Stimulated activated CD8-positive, alpha-beta memory T cell treated with anti-CD3 and anti-CD28 coated beads, Interleukin-4, amount 100 ng/mL, for 24 hours (primary cell): ENCODE data around the gene VIL1.

ENCODE experiments used
- DNase-seq: peaks from one replicate; pipeline ENCODE4 v3.0.0-alpha.2; 2020; ENCODE audit warnings: low read depth

The VIL1 gene

DNA sequence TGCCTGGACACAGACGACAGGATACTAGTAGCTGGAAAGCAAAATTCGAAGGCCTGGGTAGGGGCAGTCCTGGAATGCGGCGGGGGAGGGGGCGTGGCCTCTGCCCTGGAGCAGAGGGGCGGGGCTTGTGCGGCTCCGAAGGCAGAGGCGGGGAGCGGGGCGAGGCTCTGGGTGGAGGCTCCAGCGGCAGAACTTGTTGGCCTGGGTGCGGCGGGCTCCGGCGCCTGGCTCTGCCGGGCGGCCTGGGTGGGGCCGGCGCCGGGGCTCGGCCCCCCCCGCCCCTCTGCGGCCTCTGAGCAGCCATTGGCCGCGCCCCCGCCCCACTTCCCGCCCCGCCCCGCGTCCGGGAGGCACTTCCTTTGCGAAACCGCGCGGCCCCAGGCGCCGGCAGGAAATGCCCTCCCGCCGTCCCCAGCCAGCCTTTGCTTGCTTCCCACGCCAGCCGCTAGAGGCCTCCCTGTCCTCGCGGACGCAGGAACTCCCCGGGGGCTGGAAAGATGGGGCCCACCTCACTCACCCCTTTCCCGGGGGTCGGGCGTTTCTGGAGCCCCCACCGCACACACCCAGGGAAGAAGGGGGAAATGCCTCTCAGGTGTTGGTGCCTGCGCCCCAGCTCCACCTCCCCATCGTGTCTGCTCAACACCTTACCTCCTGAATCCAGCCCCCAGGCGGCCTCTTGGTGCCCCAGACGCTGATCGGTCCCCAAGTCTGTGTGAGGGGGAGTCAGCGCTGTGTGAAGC is 12.5 kb upstream of the VIL1 start:
- peak; percentile 93 for DNase-seq

DNA sequence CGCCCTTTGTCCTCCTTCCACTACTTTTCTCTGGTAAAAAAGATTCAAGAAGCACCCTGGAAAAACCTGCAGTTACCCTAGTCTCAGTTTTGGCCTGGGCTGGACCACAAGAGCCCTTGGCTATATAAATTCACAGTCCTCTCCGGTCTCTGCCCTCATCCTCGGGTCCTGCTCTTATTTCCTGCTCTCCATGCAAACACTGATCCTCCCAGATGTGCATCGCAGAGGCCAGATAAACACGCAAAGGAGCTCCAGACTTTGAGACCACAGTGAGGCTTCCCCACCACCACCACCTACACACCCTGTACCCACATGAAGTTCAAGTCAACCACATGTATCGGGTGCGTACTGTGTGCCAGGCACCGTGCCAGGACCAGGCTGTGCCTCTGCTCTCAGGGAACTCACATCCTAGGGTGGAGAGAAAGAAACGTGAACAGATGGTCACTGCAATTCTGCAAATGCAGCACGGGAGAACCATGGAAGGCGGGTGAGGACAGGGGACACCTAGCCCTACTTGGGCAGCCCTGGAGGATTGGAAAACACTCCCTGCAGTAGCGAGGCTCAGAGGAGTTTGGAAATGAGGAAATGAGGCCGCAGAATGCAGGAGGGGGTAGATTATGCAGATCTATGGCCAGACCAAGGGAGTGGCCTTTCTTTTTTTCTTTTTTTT is 11.8 kb upstream of the VIL1 start:
- DNase-seq = no peak

DNA sequence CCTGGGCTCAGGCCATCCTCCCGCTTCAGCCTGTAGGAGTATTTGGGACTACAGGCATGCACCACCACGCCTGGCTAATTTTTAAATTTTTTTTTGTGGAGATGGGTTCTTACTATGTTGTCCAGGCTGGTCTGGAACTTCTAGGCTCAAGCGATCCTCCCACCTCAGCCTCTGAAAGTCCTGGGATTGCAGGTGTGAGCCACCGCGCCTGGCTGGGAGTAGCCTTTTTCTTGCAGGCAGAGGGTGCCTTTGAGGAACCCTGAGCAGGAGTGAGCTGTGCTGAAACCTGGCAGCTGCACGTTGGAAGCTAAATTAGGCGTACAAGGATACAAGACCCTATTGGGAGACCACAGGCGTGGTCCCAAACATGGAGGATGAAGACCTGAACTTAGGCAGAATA is 11.2 kb upstream of the VIL1 start:
- no peak for DNase-seq

DNA sequence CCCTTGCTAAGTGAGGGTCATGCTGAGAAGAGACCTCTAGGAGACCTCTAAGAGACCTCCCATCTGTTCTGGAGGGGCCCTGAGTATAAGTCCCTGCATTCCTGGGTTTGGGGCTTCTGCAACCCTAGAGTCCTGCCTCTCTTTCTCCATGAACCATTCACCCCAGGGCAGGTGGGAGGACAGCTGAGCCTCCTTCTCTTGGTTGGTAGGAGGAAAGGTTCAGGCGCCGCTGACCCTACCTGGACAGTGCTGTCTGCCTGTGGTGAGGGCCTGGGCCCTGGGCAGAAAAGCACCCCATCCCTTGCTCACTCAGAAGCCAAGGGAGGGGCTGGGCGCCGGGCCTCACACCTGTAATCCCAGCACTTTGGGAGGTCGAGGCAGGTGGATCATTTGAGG is 604 bp upstream of the VIL1 start:
- no peak for DNase-seq

DNA sequence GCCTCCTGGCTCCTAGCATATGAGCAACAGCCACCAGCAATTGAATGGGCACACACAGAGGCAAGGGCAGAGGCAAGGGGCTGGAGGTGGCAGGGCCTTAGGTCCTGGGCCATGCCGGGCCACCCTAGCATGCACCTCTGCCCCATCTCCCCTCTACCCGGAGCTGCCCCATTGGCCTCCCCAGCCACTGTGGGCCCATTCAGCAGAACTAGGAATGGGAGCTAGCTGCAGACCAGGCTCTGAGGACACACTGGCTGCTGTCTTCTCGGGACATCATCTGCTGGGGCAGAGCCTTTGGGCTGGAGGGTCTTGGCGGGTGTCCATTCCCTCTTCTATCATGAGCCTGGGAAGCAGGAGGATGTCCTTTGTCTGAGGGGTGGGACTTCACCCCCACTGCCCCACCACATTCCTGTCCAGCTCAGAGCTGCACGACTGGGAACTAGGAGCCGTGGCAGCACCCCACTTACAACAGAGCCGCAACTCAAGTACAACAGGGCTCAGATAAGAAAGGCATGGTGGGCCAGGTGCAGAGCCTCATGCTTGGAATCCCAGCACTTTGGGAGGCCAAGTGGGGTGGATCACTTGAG is 800 bp downstream of the VIL1 start:
- DNase-seq = no peak

DNA sequence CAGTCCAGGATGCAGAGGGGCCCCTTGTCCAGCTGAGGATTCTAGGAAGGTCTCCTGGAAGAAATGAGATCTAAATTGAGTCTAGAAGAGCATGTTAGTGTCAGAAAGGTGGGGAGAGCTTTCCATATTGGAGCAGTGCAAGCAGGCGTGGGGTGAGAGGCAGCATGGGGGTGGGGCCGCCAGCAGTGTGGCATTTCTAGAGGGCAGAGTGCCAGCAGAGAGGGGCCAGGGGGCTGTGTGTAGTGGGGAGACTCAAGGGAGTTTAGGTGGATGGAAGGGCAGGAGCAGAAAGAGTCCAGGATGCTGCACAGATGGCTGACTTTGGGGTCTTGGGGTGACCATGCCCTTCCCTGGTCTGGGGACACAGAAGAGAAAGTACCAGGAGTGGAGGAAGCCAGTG is 2.1 kb downstream of the VIL1 start:
- no peak for DNase-seq

DNA sequence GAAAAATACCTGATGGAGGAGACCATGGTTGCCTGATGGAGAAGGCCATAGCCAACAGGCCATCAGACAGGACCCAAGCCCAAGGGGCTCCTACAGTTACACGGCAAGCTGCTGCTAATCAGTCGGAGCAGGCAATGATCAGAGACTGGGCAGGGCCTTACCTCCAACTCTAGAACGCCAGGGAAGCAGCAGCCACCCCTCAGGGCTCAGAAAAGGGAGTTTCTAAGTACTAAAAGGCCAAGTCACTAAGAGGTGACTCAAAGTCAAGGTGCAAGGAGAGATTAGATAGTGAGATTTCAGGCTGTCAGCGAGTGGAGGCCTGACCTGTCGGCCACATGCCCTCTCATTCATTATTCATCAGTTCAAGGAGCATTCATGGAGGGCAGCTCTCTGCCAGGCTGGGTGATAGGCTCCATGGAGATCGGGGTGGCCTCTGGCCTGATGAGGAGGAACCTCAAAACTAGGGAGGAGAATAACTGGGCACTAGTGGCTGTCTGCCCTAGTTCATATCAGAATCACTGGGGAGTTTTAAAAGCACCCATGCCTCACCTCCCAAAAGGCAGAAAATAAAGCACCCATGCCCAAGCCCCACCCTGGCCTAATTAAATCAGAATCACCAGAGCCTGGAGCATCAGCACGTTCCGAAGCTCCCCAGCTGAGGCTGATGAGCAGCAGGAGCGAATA is 3.6 kb downstream of the VIL1 start:
- no peak for DNase-seq

DNA sequence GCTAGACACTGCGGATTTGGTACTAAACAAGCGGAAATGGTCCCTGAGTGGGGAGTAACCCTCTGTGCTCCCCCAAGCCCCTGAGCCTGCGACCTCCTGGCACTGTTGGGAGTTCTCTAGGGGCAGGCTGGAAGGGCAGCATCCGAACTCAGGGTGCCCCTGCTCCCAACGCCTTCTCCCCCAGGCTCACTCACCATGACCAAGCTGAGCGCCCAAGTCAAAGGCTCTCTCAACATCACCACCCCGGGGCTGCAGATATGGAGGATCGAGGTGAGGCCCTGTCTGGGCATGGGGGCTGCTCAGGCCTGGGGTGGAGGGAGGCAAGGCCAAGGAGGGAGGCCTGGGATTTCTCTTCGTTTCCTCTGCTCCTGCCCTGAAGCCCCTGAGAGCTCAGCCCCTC is 4.7 kb downstream of the VIL1 start:
- DNase-seq = no peak

DNA sequence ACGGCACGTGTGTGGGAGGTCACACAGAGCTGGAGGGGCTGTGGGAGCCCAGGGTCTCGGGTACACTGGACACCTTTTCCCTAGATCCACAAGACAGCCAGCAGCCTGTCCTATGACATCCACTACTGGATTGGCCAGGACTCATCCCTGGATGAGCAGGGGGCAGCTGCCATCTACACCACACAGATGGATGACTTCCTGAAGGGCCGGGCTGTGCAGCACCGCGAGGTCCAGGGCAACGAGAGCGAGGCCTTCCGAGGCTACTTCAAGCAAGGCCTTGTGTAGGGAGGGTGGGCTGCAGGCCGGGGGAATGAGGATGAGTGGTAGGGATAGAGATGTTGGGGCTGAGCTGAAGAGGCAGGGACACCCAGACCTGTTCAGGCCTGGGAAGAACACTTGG is 6.6 kb downstream of the VIL1 start:
- no peak for DNase-seq

DNA sequence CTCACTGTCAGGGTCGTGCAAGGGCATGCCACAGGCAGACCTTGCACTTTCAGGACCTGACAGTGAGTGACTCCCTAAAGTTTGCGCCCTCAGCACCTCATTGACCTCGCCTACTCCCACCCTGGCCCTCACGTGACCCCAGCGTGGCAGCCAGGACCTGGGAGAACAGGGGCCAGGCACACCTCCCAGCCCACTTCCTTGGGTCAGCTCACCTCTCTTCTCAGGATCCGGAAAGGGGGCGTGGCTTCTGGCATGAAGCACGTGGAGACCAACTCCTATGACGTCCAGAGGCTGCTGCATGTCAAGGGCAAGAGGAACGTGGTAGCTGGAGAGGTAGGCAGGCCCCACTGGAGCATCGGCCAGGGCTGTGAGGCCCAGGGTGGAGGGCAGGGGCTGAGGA is 8.8 kb downstream of the VIL1 start:
- no peak for DNase-seq

DNA sequence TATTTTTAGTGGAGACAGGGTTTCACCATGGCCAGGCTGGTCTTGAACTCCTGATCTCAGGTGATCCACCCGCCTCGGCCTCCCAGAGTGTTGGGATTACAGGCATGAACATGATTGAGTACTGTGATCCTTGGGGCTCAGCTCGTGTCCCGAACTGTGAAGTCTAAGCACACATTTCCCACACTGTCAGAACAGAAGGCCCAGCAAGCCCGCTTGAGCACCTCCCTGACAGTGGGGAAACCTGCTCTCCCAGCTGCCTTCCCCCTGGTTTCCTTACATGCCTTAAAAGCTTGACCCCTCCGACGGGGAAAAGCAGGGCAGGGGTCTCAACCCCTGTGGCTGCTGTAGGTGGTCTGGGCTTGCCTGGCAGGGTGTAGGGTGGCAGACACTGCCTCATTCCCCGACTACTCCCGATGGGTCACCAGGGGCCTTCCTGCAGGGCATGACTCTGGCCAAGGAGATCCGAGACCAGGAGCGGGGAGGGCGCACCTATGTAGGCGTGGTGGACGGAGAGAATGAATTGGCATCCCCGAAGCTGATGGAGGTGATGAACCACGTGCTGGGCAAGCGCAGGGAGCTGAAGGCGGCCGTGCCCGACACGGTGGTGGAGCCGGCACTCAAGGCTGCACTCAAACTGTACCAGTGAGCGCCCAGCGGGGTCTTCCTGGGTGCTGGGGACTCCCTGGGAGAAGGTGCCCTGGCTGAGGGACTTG is 10.1 kb downstream of the VIL1 start:
- no peak for DNase-seq

DNA sequence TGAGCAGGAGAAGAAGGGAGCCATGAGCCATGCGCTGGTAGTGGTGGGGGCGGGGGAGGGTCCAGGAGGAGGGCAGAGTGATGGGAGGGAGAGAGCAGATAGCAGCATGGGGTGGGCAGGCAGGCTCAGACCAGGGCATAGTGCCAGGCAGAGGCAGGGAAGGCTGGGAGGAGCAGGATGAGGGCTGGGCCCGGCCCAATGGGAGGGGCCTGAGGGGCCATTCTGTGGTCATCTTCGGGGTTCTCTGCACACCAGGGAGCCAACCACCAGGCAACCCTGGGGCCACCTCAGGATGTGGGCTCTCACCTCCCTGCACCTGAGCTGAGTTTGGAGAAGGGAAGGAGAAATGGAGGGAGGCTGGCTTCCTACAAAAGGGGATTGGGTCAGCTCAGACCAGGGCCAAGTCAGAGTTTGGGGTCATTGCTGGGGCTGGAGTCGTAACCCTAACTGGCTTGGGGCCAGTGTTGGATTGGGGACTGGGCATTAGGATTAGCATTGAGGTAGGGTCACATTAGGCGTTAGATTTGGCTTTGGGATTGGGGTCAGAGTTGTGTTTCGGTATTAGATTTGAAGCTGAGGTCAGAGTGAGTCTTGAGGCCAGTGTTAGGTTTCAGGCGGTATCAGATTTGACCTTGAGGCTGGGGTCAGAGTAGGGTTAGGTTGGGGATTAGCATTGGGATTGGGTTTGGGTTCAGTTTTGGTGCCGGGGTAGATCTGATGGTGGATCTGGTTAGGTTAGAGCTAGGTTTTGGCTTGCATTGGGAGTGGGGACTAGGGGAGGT is 11.2 kb downstream of the VIL1 start:
- DNase-seq = no peak

DNA sequence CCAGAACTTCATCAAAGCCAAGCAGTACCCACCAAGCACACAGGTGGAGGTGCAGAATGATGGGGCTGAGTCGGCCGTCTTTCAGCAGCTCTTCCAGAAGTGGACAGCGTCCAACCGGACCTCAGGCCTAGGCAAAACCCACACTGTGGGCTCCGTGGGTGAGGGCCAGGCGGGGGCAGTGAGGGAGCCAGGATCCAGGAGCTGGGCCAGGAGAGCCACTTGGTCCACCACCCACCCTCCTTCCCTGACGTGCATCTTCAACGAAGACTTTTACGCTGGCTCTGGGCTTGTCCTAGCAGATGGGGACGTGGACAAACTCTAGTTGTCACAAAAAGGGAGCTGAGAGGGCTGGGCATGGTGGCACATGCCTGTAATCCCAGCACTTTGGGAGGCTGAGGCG is 11.8 kb downstream of the VIL1 start:
- DNase-seq = no peak

DNA sequence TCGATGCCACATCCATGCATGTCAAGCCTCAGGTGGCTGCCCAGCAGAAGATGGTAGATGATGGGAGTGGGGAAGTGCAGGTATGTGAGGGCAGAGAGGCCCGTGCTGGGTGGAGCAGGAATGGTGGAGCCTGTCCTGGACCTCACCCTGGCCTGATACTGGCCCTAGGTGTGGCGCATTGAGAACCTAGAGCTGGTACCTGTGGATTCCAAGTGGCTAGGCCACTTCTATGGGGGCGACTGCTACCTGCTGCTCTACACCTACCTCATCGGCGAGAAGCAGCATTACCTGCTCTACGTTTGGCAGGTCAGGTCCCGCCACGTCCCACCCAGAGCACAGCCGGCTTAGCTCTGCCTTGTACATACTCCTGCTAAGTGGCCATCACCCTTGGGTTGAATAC is 13.0 kb downstream of the VIL1 start:
- no peak for DNase-seq

DNA sequence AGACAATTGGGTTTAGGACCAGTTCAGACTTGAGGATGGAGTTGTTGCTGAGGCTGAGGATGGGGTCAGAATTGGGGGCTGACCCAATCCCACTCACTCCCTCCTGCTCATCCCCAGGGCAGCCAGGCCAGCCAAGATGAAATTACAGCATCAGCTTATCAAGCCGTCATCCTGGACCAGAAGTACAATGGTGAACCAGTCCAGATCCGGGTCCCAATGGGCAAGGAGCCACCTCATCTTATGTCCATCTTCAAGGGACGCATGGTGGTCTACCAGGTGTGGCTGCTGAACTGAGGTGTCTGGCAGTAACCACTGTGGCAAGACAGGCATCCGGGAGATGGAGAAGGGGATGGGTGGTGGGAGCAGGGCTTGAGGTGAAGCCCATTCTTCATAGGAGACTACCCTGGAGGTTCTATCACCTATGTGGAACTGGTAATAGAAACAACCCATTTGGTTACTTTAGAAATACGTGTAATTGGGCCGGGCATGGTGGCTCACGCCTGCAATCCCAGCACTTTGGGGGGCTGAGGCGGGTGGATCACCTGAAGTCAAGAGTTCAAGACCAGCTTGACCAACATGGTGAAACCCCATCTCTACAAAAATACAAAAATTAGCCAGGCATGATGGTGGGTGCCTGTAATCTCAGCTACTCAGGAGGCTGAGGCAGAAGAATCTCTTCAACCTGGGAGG is 13.9 kb downstream of the VIL1 start:
- no peak for DNase-seq

DNA sequence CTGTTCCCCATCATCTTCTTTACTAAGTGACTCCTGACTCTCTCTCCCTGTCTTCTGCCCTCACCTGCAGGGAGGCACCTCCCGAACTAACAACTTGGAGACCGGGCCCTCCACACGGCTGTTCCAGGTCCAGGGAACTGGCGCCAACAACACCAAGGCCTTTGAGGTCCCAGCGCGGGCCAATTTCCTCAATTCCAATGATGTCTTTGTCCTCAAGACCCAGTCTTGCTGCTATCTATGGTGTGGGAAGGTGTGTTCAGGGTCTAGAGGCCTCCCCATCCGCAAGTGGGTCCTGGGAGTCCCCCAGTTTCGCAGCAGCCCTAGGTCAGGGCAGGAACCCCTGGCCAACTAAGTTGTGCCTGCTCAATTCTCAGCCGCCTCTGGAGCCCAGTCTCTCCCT is 15.5 kb downstream of the VIL1 start:
- no peak for DNase-seq

DNA sequence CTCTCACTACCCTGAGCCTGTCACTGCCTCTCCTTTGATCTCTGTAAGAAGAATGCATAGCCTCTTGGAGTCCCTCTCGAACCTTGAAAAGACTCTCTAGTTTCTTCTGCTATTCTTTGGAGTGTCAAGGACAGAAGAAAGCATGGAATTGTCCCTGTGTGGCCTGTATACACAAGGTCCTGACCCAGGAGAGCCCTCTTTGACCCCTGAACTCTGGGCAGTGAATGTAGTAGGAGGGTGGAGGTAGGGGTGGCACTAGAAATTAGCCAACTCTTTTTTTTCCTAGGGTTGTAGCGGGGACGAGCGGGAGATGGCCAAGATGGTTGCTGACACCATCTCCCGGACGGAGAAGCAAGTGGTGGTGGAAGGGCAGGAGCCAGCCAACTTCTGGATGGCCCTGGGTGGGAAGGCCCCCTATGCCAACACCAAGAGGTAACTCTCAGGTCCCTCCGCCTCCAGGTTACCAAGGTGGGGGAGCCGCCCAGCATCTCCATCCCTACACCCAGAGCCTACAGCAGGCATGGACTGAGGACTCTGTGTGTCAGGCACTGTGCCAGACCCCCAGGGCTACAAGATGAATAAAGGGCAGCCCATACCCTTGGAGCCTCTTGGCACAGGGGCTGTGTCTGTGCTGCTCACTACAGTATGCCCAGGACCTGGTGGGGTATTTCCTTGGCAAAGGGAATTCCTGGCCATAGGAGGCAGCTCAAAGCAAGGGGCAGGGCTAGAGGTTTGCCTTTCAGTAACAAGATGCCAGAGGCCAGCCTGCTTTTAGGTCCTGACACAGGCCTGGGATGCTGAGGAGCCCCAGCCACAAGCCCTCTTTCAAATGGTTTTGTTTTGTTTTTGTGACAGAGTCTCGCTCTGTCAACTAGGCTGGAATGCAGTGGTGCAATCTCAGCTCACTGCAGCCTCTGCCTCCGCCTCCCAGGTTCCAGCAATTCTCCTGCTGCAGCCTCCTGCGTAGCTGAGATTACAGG is 16.4 kb downstream of the VIL1 start:
- no peak for DNase-seq

DNA sequence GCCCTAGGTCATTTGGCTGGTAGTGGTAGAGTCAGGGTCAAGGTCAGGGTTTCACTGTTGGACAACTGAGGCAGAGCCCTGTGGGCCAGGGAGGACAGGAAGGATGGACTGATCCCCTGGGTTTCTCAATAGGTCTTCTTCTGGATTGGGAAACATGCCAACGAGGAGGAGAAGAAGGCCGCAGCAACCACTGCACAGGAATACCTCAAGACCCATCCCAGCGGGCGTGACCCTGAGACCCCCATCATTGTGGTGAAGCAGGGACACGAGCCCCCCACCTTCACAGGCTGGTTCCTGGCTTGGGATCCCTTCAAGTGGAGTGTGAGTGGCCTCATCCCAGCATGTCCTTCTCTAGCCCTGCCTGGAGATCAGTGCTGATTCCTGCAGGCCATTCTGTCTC is 18.1 kb downstream of the VIL1 start:
- no peak for DNase-seq

DNA sequence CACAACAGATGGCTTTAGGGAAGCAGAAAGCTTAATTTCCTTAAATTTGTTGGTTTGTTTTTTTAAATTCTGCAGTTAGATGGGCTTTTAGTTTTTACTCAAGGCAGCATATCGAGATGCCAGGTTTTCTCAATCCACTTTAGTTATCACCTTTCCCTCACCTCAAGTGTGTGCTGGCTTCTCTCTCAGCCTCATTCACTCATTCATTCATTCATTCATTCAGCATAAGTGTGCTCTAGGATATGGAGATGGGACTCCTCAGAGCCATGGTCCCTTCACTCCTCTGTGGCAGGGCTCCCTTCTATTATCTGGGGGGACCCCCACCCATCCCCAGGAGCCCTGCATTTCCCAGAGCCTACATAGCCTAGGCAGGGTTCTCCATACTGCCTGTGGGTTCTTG is 19.0 kb downstream of the VIL1 start:
- no peak for DNase-seq

DNA sequence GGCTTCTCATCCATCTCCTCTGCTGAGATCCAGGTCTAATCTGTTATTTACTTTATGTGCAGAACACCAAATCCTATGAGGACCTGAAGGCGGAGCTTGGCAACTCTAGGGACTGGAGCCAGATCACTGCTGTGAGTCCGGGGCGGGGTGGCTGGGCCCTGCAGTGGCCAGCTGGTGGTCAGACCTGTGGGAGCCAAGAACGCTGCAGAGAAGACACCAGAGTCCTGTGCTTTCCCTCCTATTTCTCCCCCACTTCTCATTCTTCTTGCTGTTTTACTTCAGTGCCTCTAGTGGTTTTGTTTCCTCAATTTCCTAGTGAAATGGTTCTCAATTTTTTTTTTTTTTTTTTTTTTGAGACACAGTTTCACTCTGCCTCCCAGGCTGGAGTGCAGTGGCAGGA is 19.7 kb downstream of the VIL1 start:
- no peak for DNase-seq
